Activated naive CD4-positive, alpha-beta T cell treated with anti-CD3 and anti-CD28 coated beads for 36 hours (primary cell): ENCODE results near the gene DHDDS. TPM values are rescaled to one million over a fixed set of nuclear protein-coding genes. Genes with fewer than 3 reads are reported as not detected.

Experiments used
- CTCF ChIA-PET: fragments of 350-600 bp; sonication (Branson Sonifier 250); formaldehyde crosslinking; loops from one replicate; lab custom pipeline; 2021; ENCODE audit warnings: antibody characterized with exemption; lab: Charles Lee
- DNase-seq: peaks from one replicate; pipeline ENCODE4 v3.0.0-alpha.2; 2020
- H3K27ac Mint-ChIP-seq: one replicate; pipeline ENCODE4 v1.8.0; 2021; ENCODE audit warnings: mild to moderate bottlenecking, mixed read lengths
- H3K27me3 Mint-ChIP-seq: one replicate; pipeline ENCODE4 v1.8.0; 2021; ENCODE audit warnings: low read depth, mixed read lengths
- H3K36me3 Mint-ChIP-seq: one replicate; pipeline ENCODE4 v1.8.0; 2021; ENCODE audit warnings: low read depth, mixed read lengths
- H3K4me1 Mint-ChIP-seq: one replicate; pipeline ENCODE4 v1.8.0; 2021; ENCODE audit warnings: low read depth, mixed read lengths
- H3K4me3 Mint-ChIP-seq: one replicate; pipeline ENCODE4 v1.8.0; 2021; ENCODE audit warnings: mild to moderate bottlenecking, moderate library complexity, mixed read lengths
- H3K9me3 Mint-ChIP-seq: one replicate; pipeline ENCODE4 v1.8.0; 2021; ENCODE audit warnings: mixed read lengths
- intact Hi-C: fragments of 100-400 bp; cut with micrococcal nuclease; formaldehyde crosslinking; loops from one replicate; pipeline ENCODE4 v1.15.1; 2023
- total RNA-seq, 2 experiments: library from RNA; stranded (reverse); gene quantifications; one replicate each; pipeline ENCODE4 v1.2.3, GENCODE V29; 2021

Gene DHDDS
- total RNA-seq, 2 experiments from 2014 or later = 26.2 to 26.3 TPM

- H3K27ac Mint-ChIP-seq = peak overlapping the region; percentile 68
- DNase-seq = no peak
- CTCF ChIA-PET = interaction anchor here (0.7 to 2.0 kb wide), 7 partner anchors 11 to 1406 kb away, joined by 3 to 7 read pairs (median 4); no protein-coding TSS in a partner anchor
- H3K9me3 Mint-ChIP-seq = no peaks in the 10 kb centered on the region
- peaks cover 40% of the 10 kb centered on the region for H3K4me1 Mint-ChIP-seq
- peaks cover 41% of the 10 kb centered on the region for H3K36me3 Mint-ChIP-seq
- no peaks in the 10 kb centered on the region for H3K27me3 Mint-ChIP-seq
- H3K4me3 Mint-ChIP-seq = peak overlapping the region; percentile 87
- intact Hi-C loops = loop anchor here (5.0 kb wide), 3 partner anchors 154 to 564 kb away; partner anchors contain the start of genes CD52 and STMN1
Measured at GRCh38 chr1:26470878-26471497, 38.9 kb downstream of the DHDDS start.

GRCh38 chr1:26471498-26472319 lies 39.6 kb downstream of the DHDDS start:
- H3K4me1 Mint-ChIP-seq = peaks cover 46% of the 10 kb centered on the region
- H3K9me3 Mint-ChIP-seq = no peaks in the 10 kb centered on the region
- DNase-seq = peak; percentile 57
- peaks cover 47% of the 10 kb centered on the region for H3K36me3 Mint-ChIP-seq
- peak overlapping the region; percentile 97 for H3K27ac Mint-ChIP-seq
- no peaks in the 10 kb centered on the region for H3K27me3 Mint-ChIP-seq
- peak overlapping the region; percentile 87 for H3K4me3 Mint-ChIP-seq
- intact Hi-C loops = loop anchor here (1.0 to 5.0 kb wide), 8 partner anchors 29 to 564 kb away; partner anchors contain the start of genes CD52, DHDDS, NUDC and STMN1
- CTCF ChIA-PET = interaction anchor here (0.5 to 2.0 kb wide), 3 partner anchors 33 to 110 kb away, joined by 3 to 7 read pairs (median 3); no protein-coding TSS in a partner anchor

GRCh38 chr1:26472320-26472900 lies 40.3 kb downstream of the DHDDS start, which contains the start of gene HMGN2:
TSS of gene HMGN2 (plus strand) at chr1:26472440. CDS start at chr1:26472613, 173 bp downstream.
- H3K9me3 Mint-ChIP-seq = no peaks in the 10 kb centered on the region
- H3K27ac Mint-ChIP-seq = peak within 1 kb of the TSS; percentile 97
- CTCF ChIA-PET = interaction anchor here (0.7 to 0.8 kb wide), 2 partner anchors 34 to 65 kb away, joined by 3 read pairs; no protein-coding TSS in a partner anchor
- intact Hi-C loops = loop anchor here (1.0 to 5.0 kb wide), 8 partner anchors 28 to 565 kb away; partner anchors contain the start of genes CD52, DHDDS, NUDC and STMN1
- DNase-seq = peak; percentile 94
- H3K36me3 Mint-ChIP-seq = peaks cover 49% of the 10 kb centered on the region
- H3K4me1 Mint-ChIP-seq = peaks cover 49% of the 10 kb centered on the region
- H3K27me3 Mint-ChIP-seq = no peaks in the 10 kb centered on the region
- peak within 1 kb of the TSS; percentile 87 for H3K4me3 Mint-ChIP-seq

- Mint-ChIP-seq H3K4me3 (peak overlapping the region; percentile 87), H3K9me3 (no peaks in the 10 kb centered on the region), H3K36me3 (peaks cover 53% of the 10 kb centered on the region), H3K27ac (peak overlapping the region; percentile 71), H3K4me1 (peaks cover 49% of the 10 kb centered on the region), H3K27me3 (no peaks in the 10 kb centered on the region)
- CTCF ChIA-PET = interaction anchor here (0.7 to 0.8 kb wide), 2 partner anchors 34 to 66 kb away, joined by 3 read pairs; no protein-coding TSS in a partner anchor
- peak; percentile 96 for DNase-seq
- intact Hi-C loops = loop anchor here (1.0 to 5.0 kb wide), 8 partner anchors 27 to 566 kb away; partner anchors contain the start of genes CD52, DHDDS, NUDC and STMN1
Measured at GRCh38 chr1:26472901-26473845, 41.1 kb downstream of the DHDDS start.

- no peak for DNase-seq
- Mint-ChIP-seq H3K9me3 (no peaks in the 10 kb centered on the region), H3K27me3 (no peaks in the 10 kb centered on the region), H3K27ac (peak overlapping the region; percentile 72), H3K4me1 (peaks cover 49% of the 10 kb centered on the region), H3K4me3 (peak overlapping the region; percentile 87), H3K36me3 (peaks cover 51% of the 10 kb centered on the region)
- intact Hi-C loops = loop anchor here (5.0 kb wide), 3 partner anchors 158 to 568 kb away; partner anchors contain the start of genes CD52 and STMN1
- CTCF ChIA-PET = interaction anchor here (0.8 kb wide), 1 partner anchor 26 kb away, joined by 3 read pairs; no protein-coding TSS in a partner anchor
Measured at GRCh38 chr1:26474818-26475217, 42.7 kb downstream of the DHDDS start.

- DNase-seq = no peak
- H3K4me3 Mint-ChIP-seq = no peak overlapping the region
- CTCF ChIA-PET = no interaction called here
- H3K4me1 Mint-ChIP-seq = peaks cover 39% of the 10 kb centered on the region
- no peaks in the 10 kb centered on the region for H3K9me3 Mint-ChIP-seq
- intact Hi-C loops = no loop called here
- H3K36me3 Mint-ChIP-seq = peaks cover 47% of the 10 kb centered on the region
- peak overlapping the region; percentile 71 for H3K27ac Mint-ChIP-seq
- no peaks in the 10 kb centered on the region for H3K27me3 Mint-ChIP-seq
Measured at GRCh38 chr1:26475989-26476388, 43.9 kb downstream of the DHDDS start.

GRCh38 chr1:26476958-26477357 lies 44.8 kb downstream of the DHDDS start:
- DNase-seq = no peak
- peak overlapping the region; percentile 71 for H3K27ac Mint-ChIP-seq
- intact Hi-C loops = no loop called here
- CTCF ChIA-PET = no interaction called here
- no peaks in the 10 kb centered on the region for H3K27me3 Mint-ChIP-seq
- no peaks in the 10 kb centered on the region for H3K9me3 Mint-ChIP-seq
- peaks cover 47% of the 10 kb centered on the region for H3K36me3 Mint-ChIP-seq
- peaks cover 33% of the 10 kb centered on the region for H3K4me1 Mint-ChIP-seq
- no peak overlapping the region for H3K4me3 Mint-ChIP-seq

GRCh38 chr1:26477446-26478152 lies 45.5 kb downstream of the DHDDS start:
- Mint-ChIP-seq H3K36me3 (peaks cover 47% of the 10 kb centered on the region), H3K27ac (peak overlapping the region; percentile 54), H3K4me1 (peaks cover 37% of the 10 kb centered on the region), H3K9me3 (no peaks in the 10 kb centered on the region), H3K27me3 (no peaks in the 10 kb centered on the region), H3K4me3 (no peak overlapping the region)
- CTCF ChIA-PET = no interaction called here
- intact Hi-C loops = no loop called here
- DNase-seq = no peak

GRCh38 chr1:26478159-26478558 lies 46.0 kb downstream of the DHDDS start:
- CTCF ChIA-PET = no interaction called here
- no peaks in the 10 kb centered on the region for H3K9me3 Mint-ChIP-seq
- no peak overlapping the region for H3K27ac Mint-ChIP-seq

GRCh38 chr1:26478988-26479387 lies 46.9 kb downstream of the DHDDS start:
- CTCF ChIA-PET = interaction anchor here (1.0 kb wide), 1 partner anchor 21 kb away, joined by 4 read pairs; no protein-coding TSS in a partner anchor
- H3K27ac Mint-ChIP-seq = peak overlapping the region; percentile 18
- intact Hi-C loops = no loop called here

More at GRCh38 chr1:26478159-26478558, 46.0 kb downstream of the DHDDS start:
- Mint-ChIP-seq H3K27me3 (no peaks in the 10 kb centered on the region), H3K36me3 (peaks cover 44% of the 10 kb centered on the region), H3K4me3 (no peak overlapping the region), H3K4me1 (peaks cover 41% of the 10 kb centered on the region)
- DNase-seq = no peak
- intact Hi-C loops = no loop called here

More at GRCh38 chr1:26478988-26479387, 46.9 kb downstream of the DHDDS start:
- no peaks in the 10 kb centered on the region for H3K27me3 Mint-ChIP-seq
- H3K4me3 Mint-ChIP-seq = no peak overlapping the region
- H3K4me1 Mint-ChIP-seq = peaks cover 36% of the 10 kb centered on the region
- H3K9me3 Mint-ChIP-seq = no peaks in the 10 kb centered on the region
- peaks cover 36% of the 10 kb centered on the region for H3K36me3 Mint-ChIP-seq
- no peak for DNase-seq
